ELR (cell line): ENCODE results near the gene STRC.
A peak's percentile ranks its signal among the peaks of the same experiment; 100 is the strongest.
"Not testable (repeated sequence)": the region's sequence is repeated elsewhere in the genome, so short reads cannot be mapped to it uniquely, and the experiment has no call there.

Experiments
- DNase-seq: peaks from one replicate; pipeline ENCODE4 v3.0.0-alpha.2; 2015; ENCODE audit warnings: low read depth

The STRC gene

DNA sequence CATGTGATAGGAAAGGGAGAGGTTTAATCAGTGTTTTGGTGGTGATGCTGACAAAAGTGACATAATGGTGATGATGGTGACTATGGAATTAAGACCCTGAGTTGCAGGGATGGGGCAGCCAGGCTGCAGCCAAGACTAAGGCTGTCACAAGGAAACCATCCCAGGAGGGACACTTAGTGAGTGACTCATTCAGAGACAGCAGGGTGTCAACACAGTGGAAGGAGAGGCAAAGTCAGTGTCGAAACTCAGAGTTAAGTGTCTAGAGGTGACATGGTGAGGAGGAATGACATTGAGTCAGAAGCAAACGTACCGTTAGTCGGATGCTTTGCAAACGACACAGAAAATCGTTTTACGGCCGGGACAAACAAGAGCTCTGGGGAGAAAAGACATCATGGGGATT, 54.8 kb downstream of the STRC start:
- not testable (repeated sequence) for DNase-seq

DNA sequence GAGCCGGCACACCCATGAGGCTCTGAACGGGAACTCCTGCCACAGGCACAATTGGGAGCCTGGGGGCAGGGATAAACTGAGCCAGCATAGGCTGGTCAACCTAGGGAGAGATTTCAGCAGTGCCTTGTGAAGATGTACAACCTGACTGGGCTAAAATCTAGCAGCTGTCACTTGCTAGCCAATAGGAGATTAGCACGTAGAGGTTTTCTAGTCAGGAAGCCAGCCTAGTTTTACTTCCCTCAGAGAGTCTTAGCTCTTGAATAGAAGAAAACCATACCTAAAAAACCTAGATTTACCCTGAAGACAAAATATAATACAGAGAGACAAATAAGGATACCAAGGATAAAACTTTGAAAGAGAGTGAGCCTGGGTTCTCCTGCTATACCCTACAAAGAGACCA, 55.8 kb downstream of the STRC start:
- DNase-seq, result not testable (repeated sequence)

DNA sequence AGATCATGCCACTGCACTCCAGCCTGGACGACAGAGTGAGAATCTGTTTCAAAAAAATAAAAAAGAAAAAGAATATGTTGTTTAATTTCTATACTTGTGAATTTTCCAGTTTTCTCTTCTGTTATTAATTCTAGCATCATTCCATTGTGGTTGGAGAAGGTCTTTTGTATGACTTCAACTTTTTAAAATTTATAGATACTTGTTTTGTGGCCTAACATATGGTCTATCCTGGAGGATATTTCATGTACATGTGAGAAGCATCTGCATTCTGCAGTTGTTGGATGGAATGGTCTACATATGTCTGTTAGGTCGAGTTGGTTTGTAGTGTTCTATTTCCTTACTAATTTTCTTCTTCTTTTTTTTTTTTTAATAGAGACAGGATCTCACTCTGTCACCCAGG, 65.6 kb downstream of the STRC start:
- no peak for DNase-seq

GRCh38 chr15:43552256-43552655, 66.3 kb downstream of the STRC start:
- no peak for DNase-seq

DNA sequence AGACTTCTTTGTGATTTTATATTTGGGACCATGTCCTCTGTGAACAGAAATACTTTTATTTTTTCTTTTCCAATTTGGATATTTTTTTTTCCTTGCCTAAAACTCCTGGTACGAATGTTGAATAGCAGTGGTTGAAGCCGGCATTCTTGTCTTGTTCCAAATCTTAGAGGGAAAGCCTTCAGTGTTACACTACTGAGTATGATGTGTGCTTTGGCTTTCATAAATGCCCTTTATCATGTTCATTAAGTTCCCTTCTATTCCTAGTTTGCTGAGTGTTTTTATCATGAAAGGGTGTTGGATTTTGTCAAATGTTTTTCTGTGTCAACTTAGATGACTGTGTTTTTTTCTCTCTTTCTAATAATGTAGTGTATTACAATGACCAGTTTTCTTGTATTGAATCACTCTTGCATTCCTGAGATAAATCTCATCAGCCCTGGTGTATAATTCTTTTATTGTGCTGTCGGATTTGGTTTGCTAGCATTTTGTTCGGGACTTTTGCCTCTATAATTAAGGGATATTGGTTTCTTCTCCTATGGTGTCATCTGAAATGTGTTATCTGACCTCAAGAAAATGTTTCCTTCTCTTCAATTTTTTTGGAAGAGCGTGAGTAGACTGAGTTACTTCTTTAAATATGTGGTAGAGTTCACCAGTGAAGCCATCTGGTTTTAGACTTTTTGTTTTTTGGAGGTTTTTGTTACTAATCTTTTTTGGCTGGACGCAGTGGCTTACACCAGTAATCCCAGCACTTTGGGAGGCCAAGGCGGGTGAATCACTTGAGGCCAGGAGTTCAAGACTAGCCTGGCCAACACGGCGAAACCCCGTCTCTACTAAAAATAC, 67.9 kb downstream of the STRC start:
- peak; percentile 50 for DNase-seq
